Smooth muscle cell (in vitro differentiated cells): ENCODE measurements around the gene PRSS22. TPM values are rescaled to one million over a fixed set of nuclear protein-coding genes. Genes with fewer than 3 reads are reported as not detected.

Source experiments
- DNase-seq: peaks from one replicate; lab custom pipeline; 2025; ENCODE audit not compliant: unreplicated experiment; lab: John Stamatoyannopoulos, UW
- H2AFZ ChIP-seq: fragments of 200-600 bp; sonication (generic); 2 replicates; pipeline ENCODE4 v1.6.0; 2016; ENCODE audit warnings: antibody characterized with exemption, low read depth, mild to moderate bottlenecking
- H3F3A ChIP-seq: fragments of 200-600 bp; sonication (generic); 2 replicates; pipeline ENCODE4 v1.6.0; 2017; ENCODE audit warnings: antibody characterized with exemption, low read depth
- H3K27ac ChIP-seq: fragments of 200-600 bp; sonication (generic); 2 replicates; pipeline ENCODE4 v1.5.1; 2016; ENCODE audit warnings: low read depth, mild to moderate bottlenecking
- H3K27me3 ChIP-seq: fragments of 200-600 bp; sonication (generic); 2 replicates; pipeline ENCODE4 v1.6.1; 2016; ENCODE audit warnings: low read depth, mild to moderate bottlenecking
- H3K36me3 ChIP-seq: fragments of 200-600 bp; sonication (generic); 2 replicates; pipeline ENCODE4 v1.5.1; 2016; ENCODE audit warnings: low read depth
- H3K4me1 ChIP-seq: fragments of 200-600 bp; sonication (generic); 2 replicates; pipeline ENCODE4 v1.5.1; 2016; ENCODE audit warnings: low read depth
- H3K4me2 ChIP-seq: fragments of 200-600 bp; sonication (generic); 2 replicates; pipeline ENCODE4 v1.6.0; 2016; ENCODE audit warnings: mild to moderate bottlenecking
- H3K4me3 ChIP-seq: fragments of 200-600 bp; sonication (generic); 2 replicates; pipeline ENCODE4 v1.5.1; 2016; ENCODE audit warnings: mild to moderate bottlenecking
- H3K79me2 ChIP-seq: fragments of 200-600 bp; sonication (generic); 2 replicates; pipeline ENCODE4 v1.6.0; 2016; ENCODE audit warnings: low read depth, mild to moderate bottlenecking
- H3K9ac ChIP-seq: fragments of 200-600 bp; sonication (generic); 2 replicates; pipeline ENCODE4 v1.6.0; 2016; ENCODE audit warnings: low read depth
- H3K9me3 ChIP-seq: fragments of 200-600 bp; sonication (generic); replicated peaks from 2 replicates; pipeline ENCODE4 v1.5.1; 2016; ENCODE audit warnings: low read depth
- H4K20me1 ChIP-seq: fragments of 200-600 bp; sonication (generic); 2 replicates; pipeline ENCODE4 v1.6.0; 2016; ENCODE audit warnings: low read depth
- WGBS: methylation state at CpG from one replicate; pipeline ENCODE4 v1.1.7; 2016; ENCODE audit warnings: low lambda C conversion rate; 5-methylcytosine and 5-hydroxymethylcytosine counted together
- polyA plus RNA-seq: library from polyadenylated mRNA; unstranded; fragments of >200 nt; fragmentation: Nextera tagmentation; extraction: Ambion mirVana; gene quantifications from 2 replicates; pipeline ENCODE4 v1.2.1, GENCODE V29; 2016
- total RNA-seq: library from RNA; depleted of rRNA; stranded (reverse); fragments of >200 nt; gene quantifications from 2 replicates; pipeline ENCODE4 v1.2.3, GENCODE V29; 2014
- TF ChIP-seq, protein P1 (sequence below): fragments of 200-600 bp; sonication (generic); IDR thresholded peaks from 2 replicates; pipeline ENCODE4 v1.5.1; 2017; ENCODE audit warnings: borderline replicate concordance, mild to moderate bottlenecking, antibody characterized with exemption; ENCODE audit not compliant: insufficient read depth, poor library complexity, severe bottlenecking

The PRSS22 gene
- total and polyA plus RNA-seq, 2 experiments from 2014 or later, result 0.79 to 2.2 TPM

DNA sequence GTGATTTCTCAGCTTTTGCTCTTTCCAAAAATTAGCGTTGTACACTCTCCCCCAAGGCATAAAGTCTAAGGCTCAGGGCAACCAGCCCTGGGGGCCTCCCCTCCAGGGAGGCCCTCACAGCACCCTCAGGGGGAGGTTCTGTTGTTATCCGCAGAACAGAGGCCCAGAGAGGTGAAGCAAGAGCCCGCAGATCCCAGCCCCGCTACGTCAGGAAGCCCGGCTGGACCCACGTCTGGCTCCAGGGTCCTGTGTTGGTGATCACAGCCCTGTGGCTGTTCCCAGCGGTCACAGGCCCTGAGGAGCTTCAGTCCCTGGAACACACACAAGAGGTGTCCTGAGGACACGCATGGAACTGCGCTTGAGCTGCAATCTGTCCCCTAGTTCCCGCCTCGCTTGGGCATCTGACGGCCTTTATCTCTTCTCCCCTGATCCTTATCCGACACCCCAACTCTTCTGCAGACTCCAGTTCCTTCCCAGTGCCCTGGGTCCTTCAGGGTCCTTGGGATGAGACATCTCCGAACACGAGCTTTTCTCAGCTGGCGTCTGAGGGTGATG lies 29.0 kb downstream of the PRSS22 start:
- Histone ChIP-seq H3K9me3 (no peaks in the 10 kb centered on the region), H3K27ac (no peak overlapping the region), H3K27me3 (no peaks in the 10 kb centered on the region), H3K9ac (no peak overlapping the region), H3K4me1 (no peaks in the 10 kb centered on the region), H4K20me1 (no peaks in the 10 kb centered on the region), H2AFZ (no peak overlapping the region), H3K4me2 (no peak overlapping the region), H3K79me2 (no peaks in the 10 kb centered on the region), H3K4me3 (no peak overlapping the region), H3F3A (no peaks in the 10 kb centered on the region), H3K36me3 (no peaks in the 10 kb centered on the region)
- TF ChIP-seq, protein P1, sequence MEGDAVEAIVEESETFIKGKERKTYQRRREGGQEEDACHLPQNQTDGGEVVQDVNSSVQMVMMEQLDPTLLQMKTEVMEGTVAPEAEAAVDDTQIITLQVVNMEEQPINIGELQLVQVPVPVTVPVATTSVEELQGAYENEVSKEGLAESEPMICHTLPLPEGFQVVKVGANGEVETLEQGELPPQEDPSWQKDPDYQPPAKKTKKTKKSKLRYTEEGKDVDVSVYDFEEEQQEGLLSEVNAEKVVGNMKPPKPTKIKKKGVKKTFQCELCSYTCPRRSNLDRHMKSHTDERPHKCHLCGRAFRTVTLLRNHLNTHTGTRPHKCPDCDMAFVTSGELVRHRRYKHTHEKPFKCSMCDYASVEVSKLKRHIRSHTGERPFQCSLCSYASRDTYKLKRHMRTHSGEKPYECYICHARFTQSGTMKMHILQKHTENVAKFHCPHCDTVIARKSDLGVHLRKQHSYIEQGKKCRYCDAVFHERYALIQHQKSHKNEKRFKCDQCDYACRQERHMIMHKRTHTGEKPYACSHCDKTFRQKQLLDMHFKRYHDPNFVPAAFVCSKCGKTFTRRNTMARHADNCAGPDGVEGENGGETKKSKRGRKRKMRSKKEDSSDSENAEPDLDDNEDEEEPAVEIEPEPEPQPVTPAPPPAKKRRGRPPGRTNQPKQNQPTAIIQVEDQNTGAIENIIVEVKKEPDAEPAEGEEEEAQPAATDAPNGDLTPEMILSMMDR, result no peak
- WGBS, result 95% methylated on average over 17 of the region's 17 CpGs
- DNase-seq, result no peak

DNA sequence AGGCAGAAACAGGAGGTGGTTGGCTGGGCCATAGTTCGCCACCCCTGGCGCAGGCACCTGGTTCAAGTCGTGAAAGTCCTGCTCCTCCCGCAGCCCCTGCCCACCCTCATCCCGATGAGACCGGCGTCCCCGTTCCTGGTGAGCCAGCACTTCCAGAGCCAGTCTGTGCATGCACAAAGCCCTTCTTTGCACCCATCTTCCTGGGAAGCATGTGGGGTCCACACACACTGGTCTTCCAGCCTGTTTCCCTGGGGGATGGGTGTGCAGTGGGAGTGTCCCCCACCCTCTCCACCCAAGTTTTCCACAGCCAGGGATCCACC lies 29.5 kb downstream of the PRSS22 start:
- DNase-seq, result no peak
- Histone ChIP-seq H3K36me3 (no peaks in the 10 kb centered on the region), H3K9me3 (no peaks in the 10 kb centered on the region), H2AFZ (no peak overlapping the region), H3K9ac (no peak overlapping the region), H3K4me3 (no peak overlapping the region), H3F3A (no peaks in the 10 kb centered on the region), H4K20me1 (no peaks in the 10 kb centered on the region), H3K27ac (no peak overlapping the region), H3K79me2 (no peaks in the 10 kb centered on the region), H3K4me2 (no peak overlapping the region), H3K27me3 (no peaks in the 10 kb centered on the region), H3K4me1 (no peaks in the 10 kb centered on the region)
- WGBS, result 94% methylated on average over 8 of the region's 8 CpGs
- TF ChIP-seq, protein P1, result no peak

DNA sequence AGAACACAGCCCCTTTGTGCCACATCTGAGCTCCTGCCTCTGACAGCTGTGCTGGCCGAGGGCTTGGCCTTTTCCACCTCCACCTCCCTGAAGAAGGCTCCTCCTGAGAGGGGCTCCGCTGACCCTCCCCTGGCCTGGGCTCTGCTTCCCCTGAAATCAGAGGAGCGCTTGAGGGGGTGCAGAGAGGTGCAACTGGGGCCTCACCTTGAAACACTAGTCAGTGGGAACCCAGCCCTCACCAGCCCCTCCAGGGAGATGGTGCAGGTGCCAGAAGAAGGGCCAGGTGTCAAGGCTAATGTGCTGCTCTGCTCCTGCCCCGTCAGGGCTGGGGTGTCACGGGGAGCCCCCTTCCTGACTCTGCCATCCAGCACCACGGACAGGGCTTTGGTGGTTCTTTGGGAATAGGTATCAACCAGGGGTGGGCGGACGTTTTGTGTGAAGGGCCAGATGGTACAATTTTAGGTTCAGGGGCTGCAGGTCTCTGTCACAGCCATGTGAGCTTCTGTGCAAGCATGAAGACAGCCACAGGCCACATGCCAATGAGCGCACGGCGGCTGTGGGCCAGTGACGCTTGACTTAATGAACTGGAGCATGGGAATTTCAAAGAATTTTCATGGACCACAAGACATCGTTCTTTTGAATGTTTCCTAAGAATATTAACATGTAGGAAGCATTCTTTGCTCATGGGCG lies 30.0 kb downstream of the PRSS22 start:
- H3K4me3 ChIP-seq, result no peak overlapping the region
- H3K9me3 ChIP-seq, result no peaks in the 10 kb centered on the region
- no peak overlapping the region for H3K9ac ChIP-seq
- H3K79me2 ChIP-seq, result no peaks in the 10 kb centered on the region
- no peaks in the 10 kb centered on the region for H3F3A ChIP-seq
- no peaks in the 10 kb centered on the region for H3K27me3 ChIP-seq
- no peaks in the 10 kb centered on the region for H3K36me3 ChIP-seq
- H4K20me1 ChIP-seq, result no peaks in the 10 kb centered on the region
- no peak overlapping the region for H3K4me2 ChIP-seq
- TF ChIP-seq, protein P1, result no peak
- H3K27ac ChIP-seq, result no peak overlapping the region
- no peaks in the 10 kb centered on the region for H3K4me1 ChIP-seq
- 81% methylated on average over 14 of the region's 14 CpGs for WGBS
- H2AFZ ChIP-seq, result no peak overlapping the region
- no peak for DNase-seq

DNA sequence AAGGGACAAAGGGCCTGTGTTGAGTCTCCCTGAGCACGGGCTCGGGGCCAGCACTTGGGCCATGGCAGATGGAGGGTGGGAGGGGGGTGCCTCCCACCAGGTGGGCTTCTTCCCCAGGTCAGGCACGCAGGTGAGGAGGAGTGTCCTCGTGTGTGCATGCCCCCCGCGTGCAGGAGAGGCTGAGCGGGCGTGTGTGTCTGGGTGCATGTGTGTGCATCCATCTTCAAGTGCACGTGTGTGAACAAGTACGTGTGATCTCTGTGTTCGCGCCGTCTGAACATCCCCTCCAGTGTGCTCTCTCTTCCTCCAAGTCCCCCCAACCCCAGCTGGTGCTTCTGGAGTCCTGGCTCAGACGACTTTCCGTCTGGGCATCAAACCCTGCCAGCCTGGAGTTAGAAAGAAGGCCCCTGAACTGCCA lies 30.6 kb downstream of the PRSS22 start:
- no peak overlapping the region for H2AFZ ChIP-seq
- 88% methylated on average over 15 of the region's 15 CpGs for WGBS
- no peaks in the 10 kb centered on the region for H3K27me3 ChIP-seq
- no peaks in the 10 kb centered on the region for H3K36me3 ChIP-seq
- H3K27ac ChIP-seq, result no peak overlapping the region
- no peak for DNase-seq
- no peaks in the 10 kb centered on the region for H3K9me3 ChIP-seq
- H3K4me3 ChIP-seq, result no peak overlapping the region
- no peak overlapping the region for H3K4me2 ChIP-seq
- no peaks in the 10 kb centered on the region for H3K4me1 ChIP-seq
- TF ChIP-seq, protein P1, result no peak
- no peak overlapping the region for H3K9ac ChIP-seq
- no peaks in the 10 kb centered on the region for H4K20me1 ChIP-seq
- no peaks in the 10 kb centered on the region for H3K79me2 ChIP-seq
- H3F3A ChIP-seq, result no peaks in the 10 kb centered on the region
